Measurements from ENCODE around the gene PKDCC.

The PKDCC gene

GRCh38 chr2:41999592-42000281 lies 48.1 kb upstream of the PKDCC start:
- Histone ChIP-seq H2AFZ (ENCODE audit: low read depth, low read length) (no peak overlapping the region), H3K27me3 (ENCODE audit: low read depth, low read length) (peaks cover 9% of the 10 kb centered on the region; the same call in 1 of the 2 replicates), H3K4me1 (ENCODE audit: low read length) (no peaks in the 10 kb centered on the region), H3K27ac (ENCODE audit: low read length) (no peak overlapping the region), H3K36me3 (replicated peaks; ENCODE audit: low read depth, low read length) (no peaks in the 10 kb centered on the region), H3K9ac (ENCODE audit: low read length) (no peak overlapping the region), H3K4me3 (ENCODE audit: low read length) (no peak overlapping the region), H4K20me1 (ENCODE audit: insufficient read depth, low read length) (no peaks in the 10 kb centered on the region), H3K79me2 (ENCODE audit: low read length) (no peaks in the 10 kb centered on the region), H3K9me3 (ENCODE audit: insufficient read depth, low read length) (peaks cover 4% of the 10 kb centered on the region; the same call in 1 of the 2 replicates), H3K4me2 (ENCODE audit: low read length) (no peak overlapping the region)
- TF ChIP-seq CTCF (IDR thresholded peaks at IDR 0.05; ENCODE audit: low read depth, low read length) (no peak), EZH2phosphoT487 (IDR thresholded peaks at IDR 0.05; ENCODE audit: low read depth) (no peak)

GRCh38 chr2:42001711-42002201 lies 46.1 kb upstream of the PKDCC start:
- H3K27ac ChIP-seq (ENCODE audit: low read length): no peak overlapping the region
- H3K27me3 ChIP-seq (ENCODE audit: low read depth, low read length): peaks cover 9% of the 10 kb centered on the region; the same call in 1 of the 2 replicates
- H3K4me2 ChIP-seq (ENCODE audit: low read length): no peak overlapping the region
- no peak overlapping the region for H3K9ac ChIP-seq (ENCODE audit: low read length)
- no peak for TF ChIP-seq CTCF (IDR thresholded peaks at IDR 0.05; ENCODE audit: low read depth, low read length)
- no peaks in the 10 kb centered on the region for H4K20me1 ChIP-seq (ENCODE audit: insufficient read depth, low read length)
- H2AFZ ChIP-seq (ENCODE audit: low read depth, low read length): no peak overlapping the region
- H3K79me2 ChIP-seq (ENCODE audit: low read length): no peaks in the 10 kb centered on the region
- no peak overlapping the region for H3K4me3 ChIP-seq (ENCODE audit: low read length)
- H3K36me3 ChIP-seq (replicated peaks; ENCODE audit: low read depth, low read length): no peaks in the 10 kb centered on the region
- no peaks in the 10 kb centered on the region for H3K4me1 ChIP-seq (ENCODE audit: low read length)
- peaks cover 4% of the 10 kb centered on the region; the same call in 1 of the 2 replicates for H3K9me3 ChIP-seq (ENCODE audit: insufficient read depth, low read length)

- H3K27ac ChIP-seq (ENCODE audit: low read length): no peak overlapping the region
- no peaks in the 10 kb centered on the region for H3K36me3 ChIP-seq (replicated peaks; ENCODE audit: low read depth, low read length)
- H3K79me2 ChIP-seq (ENCODE audit: low read length): no peaks in the 10 kb centered on the region
- no peaks in the 10 kb centered on the region for H3K27me3 ChIP-seq (ENCODE audit: low read depth, low read length)
- no peaks in the 10 kb centered on the region for H4K20me1 ChIP-seq (ENCODE audit: insufficient read depth, low read length)
- H3K4me1 ChIP-seq (ENCODE audit: low read length): no peaks in the 10 kb centered on the region
- no peak overlapping the region for H3K4me3 ChIP-seq (ENCODE audit: low read length)
- no peak overlapping the region for H3K9ac ChIP-seq (ENCODE audit: low read length)
- H3K9me3 ChIP-seq (ENCODE audit: insufficient read depth, low read length): peaks cover 4% of the 10 kb centered on the region; the same call in 1 of the 2 replicates
- no peak overlapping the region for H3K4me2 ChIP-seq (ENCODE audit: low read length)
- H2AFZ ChIP-seq (ENCODE audit: low read depth, low read length): no peak overlapping the region
- TF ChIP-seq CTCF (IDR thresholded peaks at IDR 0.05; ENCODE audit: low read depth, low read length) (no peak), EZH2phosphoT487 (IDR thresholded peaks at IDR 0.05; ENCODE audit: low read depth) (no peak)
These were observed 40.3 kb upstream of the PKDCC start for GRCh38 chr2:42007551-42007950.

GRCh38 chr2:42008241-42008921 lies 39.4 kb upstream of the PKDCC start:
- Histone ChIP-seq H3K4me3 (ENCODE audit: low read length) (no peak overlapping the region), H4K20me1 (ENCODE audit: insufficient read depth, low read length) (no peaks in the 10 kb centered on the region), H3K27ac (ENCODE audit: low read length) (no peak overlapping the region), H3K9ac (ENCODE audit: low read length) (no peak overlapping the region), H3K79me2 (ENCODE audit: low read length) (no peaks in the 10 kb centered on the region), H3K9me3 (ENCODE audit: insufficient read depth, low read length) (peaks cover 4% of the 10 kb centered on the region; the same call in 1 of the 2 replicates), H3K27me3 (ENCODE audit: low read depth, low read length) (no peaks in the 10 kb centered on the region), H3K4me2 (ENCODE audit: low read length) (no peak overlapping the region), H2AFZ (ENCODE audit: low read depth, low read length) (no peak overlapping the region), H3K36me3 (replicated peaks; ENCODE audit: low read depth, low read length) (no peaks in the 10 kb centered on the region), H3K4me1 (ENCODE audit: low read length) (no peaks in the 10 kb centered on the region)
- no peak for TF ChIP-seq EZH2phosphoT487 (IDR thresholded peaks at IDR 0.05; ENCODE audit: low read depth)
- TF ChIP-seq CTCF (IDR thresholded peaks at IDR 0.05; ENCODE audit: low read depth, low read length): no peak
